PC-3 (cell line): ENCODE results near the gene WDR46.

Experiments used
- CTCF ChIP-seq: fragments of 300-600 bp; sonication (generic); conservative IDR thresholded peaks from 2 replicates; pipeline ENCODE4 v1.5.1; 2017; ENCODE audit warnings: antibody characterized with exemption, low read depth, mild to moderate bottlenecking, low read length
- EZH2 ChIP-seq: fragments of 300-600 bp; sonication (generic); IDR thresholded peaks from one replicate; pipeline ENCODE4 v1.6.1; 2017; ENCODE audit warnings: antibody characterized with exemption, mild to moderate bottlenecking, low read length; ENCODE audit not compliant: unreplicated experiment

GRCh38 chr6:33290459-33290858, 1.4 kb upstream of the WDR46 start:
- no peak for TF ChIP-seq CTCF
- TF ChIP-seq EZH2 = no peak
